GM12801 (cell line): ENCODE results near the gene PHF11.

Source experiments
- TF ChIP-seq, protein P1 (sequence below): IDR thresholded peaks from one replicate; pipeline ENCODE4 v1.5.1; 2011; ENCODE audit warnings: control low read depth; ENCODE audit not compliant: insufficient read length; ENCODE audit errors: extremely low read depth

The PHF11 gene

DNA sequence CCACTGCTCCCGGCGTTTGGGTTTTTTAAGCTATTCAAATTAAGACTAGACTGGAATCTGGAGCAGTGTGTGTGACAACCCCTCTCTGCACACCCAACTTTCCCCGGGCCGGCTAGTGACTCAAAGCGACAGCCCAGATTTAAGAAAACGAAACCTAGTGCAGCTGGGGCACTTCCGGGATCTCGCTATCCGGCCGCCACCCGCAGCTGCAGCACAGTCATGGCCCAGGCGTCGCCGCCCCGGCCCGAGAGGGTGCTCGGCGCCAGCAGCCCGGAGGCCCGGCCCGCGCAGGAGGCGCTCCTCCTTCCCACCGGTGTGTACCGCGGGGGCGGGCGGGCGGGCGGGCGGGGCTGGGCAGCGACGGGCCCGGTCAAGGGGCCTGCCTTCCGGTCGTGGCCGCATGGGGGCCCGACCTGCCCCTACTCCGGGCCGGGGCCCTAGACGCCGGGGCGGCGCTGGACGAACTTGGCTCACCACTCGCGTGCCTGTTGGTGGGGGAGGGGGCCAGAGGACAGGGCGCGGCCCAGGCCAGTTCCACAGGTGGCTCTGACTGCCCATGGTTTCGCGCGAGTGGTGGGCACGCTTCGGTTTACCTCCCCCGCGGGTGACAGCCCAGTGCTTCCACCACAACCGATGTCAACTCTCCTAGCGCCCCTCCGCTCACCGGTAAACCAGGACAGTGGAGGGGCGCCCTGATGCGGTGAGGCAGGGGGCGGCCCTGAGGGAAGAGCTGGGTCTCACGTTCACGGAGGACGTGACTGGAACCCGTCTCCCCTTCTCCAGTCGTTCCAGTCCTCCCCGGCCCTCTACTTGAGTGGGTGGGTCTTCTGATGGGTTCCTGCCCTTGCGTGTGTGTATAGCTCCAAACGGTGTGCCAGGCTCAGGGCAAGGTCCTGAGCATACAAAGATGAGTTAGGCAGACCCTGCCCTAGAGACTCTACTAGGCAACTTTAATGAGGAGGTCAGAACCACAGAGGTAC lies at the start of gene PHF11:
PHF11 (plus strand) TSS at position 171 of the 980 bp plus-strand sequence; CDS start at position 220, 49 bp downstream.
- TF ChIP-seq, protein P1, sequence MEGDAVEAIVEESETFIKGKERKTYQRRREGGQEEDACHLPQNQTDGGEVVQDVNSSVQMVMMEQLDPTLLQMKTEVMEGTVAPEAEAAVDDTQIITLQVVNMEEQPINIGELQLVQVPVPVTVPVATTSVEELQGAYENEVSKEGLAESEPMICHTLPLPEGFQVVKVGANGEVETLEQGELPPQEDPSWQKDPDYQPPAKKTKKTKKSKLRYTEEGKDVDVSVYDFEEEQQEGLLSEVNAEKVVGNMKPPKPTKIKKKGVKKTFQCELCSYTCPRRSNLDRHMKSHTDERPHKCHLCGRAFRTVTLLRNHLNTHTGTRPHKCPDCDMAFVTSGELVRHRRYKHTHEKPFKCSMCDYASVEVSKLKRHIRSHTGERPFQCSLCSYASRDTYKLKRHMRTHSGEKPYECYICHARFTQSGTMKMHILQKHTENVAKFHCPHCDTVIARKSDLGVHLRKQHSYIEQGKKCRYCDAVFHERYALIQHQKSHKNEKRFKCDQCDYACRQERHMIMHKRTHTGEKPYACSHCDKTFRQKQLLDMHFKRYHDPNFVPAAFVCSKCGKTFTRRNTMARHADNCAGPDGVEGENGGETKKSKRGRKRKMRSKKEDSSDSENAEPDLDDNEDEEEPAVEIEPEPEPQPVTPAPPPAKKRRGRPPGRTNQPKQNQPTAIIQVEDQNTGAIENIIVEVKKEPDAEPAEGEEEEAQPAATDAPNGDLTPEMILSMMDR: no peak

DNA sequence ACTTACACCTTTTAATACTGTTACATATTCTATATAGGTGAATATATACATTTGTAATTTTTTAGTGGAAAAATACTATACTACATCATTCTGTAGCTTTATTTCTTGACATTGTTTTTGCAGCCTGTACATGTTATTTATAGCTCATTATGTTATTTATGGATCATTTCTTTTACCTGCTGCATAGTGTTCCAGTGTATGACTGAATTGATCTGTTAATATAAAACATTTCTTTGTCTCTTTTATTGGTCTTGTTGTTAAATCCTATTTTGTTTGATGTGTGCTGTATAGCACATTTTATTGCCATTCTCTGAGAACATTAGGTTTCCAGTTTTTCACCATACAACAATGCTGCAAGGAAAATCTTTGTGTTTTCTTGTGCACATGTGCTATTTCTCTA lies 49.3 kb upstream of the PHF11 start:
- TF ChIP-seq, protein P1: no peak

DNA sequence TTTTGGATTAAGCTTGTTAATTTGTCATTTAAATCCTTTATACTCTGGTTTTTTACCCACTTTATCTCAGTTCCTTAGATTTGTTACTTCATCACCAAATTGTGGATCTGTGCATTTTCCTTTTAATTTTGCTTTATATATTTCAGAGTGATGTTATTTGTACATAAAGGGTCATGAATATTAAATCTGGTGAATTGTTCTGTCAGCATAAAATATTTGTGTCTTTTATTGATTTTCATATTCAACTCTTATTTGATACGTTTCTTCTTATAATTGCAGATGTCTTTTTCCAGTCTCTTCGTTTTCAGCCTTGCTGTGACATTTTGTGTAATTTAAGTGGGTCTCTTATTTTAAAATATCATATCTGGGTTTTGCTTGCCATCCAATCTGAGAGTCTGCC lies 47.0 kb upstream of the PHF11 start:
- TF ChIP-seq, protein P1: no peak

DNA sequence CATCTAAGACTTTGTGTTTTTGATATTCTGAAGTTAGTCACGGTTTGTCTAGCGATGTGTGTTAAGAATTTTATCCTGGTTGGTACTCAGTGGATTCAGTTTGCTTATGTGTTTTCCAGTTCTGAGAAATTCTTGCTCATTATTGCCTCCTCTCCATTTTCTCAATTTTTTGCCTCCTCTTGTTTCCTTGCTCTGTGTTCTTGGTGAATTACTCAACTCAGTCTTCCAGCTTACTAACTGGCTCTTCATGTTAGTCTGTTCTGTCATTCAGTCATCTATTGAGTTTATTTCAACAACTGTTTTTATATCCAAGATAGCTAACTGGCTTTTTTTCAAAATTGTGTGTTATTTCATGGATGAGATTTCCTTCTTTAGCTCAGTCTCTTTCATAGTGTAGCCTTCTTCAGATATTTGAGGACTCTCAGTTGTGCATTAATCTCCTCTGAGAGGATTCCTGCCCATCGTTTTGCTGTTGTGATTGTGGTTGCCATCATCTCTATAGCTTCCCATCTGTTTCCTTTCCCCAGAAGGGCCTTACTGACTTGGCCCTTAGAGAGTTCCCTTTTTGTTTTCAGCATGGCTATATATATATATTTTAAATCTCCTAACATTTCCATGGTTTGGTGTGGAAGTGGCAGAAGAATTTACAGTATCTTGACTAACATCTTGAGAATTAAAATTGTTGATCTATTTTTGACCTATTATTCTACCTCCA lies 45.5 kb upstream of the PHF11 start:
- TF ChIP-seq, protein P1: no peak

DNA sequence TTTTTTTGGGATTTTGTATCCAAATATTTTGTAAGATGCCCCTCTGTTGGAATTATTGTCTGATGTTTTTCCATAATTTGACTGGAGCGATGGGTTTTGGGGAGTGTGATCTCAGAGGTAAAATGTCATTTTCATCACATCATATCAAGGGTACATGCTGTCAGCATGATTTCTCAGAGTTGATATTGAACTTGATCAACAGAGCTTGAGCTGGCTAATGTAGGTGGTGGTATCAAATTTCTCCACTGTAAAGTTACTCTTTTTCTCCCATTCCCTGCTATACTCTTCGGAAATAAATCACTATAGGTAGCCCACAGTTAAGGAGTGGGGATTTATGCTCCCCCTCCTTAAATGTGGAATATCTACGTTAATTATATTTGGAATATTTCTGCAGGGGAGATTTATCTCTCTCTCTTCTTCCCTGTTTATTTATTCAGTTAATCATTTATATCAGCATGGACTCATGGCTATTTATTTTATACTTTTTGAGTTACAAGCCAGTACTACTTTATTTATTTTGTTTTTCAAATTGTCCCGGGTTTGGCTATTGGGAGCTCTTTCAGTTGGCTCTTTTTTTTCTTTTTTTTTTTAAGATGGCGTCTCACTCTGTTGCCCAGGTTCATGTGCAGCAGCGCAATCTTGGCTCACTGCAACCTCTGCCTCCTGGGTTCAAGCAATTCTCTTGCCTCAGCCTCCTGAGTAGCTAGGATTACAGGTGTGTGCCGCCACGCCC lies 42.9 kb upstream of the PHF11 start:
- TF ChIP-seq, protein P1: no peak

DNA sequence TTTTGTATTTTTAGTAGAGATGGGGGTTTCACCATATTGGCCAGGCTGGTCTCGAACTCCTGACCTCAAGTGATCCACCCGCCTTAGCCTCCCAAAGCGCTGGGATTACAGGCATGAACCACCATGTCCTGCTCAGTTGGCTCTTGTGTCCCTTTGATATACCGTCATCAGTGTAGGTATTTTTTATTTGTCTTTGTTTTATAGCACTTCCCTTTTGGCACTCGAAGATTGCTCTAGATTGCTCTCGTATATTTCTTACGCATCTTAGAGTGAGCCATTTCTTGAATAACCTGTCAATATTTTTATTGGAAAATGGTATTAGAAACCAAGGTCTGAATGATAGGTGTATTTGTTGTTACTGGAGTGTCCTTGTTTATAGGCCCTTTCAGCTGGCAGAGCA lies 42.3 kb upstream of the PHF11 start:
- TF ChIP-seq, protein P1: no peak
